Peyer's patch (tissue), 4 donors: ENCODE measurements around the gene COLEC12. TPM values are rescaled to one million over a fixed set of nuclear protein-coding genes. Genes with fewer than 3 reads are reported as not detected.

Experiments used
- DNase-seq, 3 donors: peaks; one replicate each; pipeline ENCODE4 v3.0.0-alpha.2; 2017 to 2019
- H3K27ac ChIP-seq, 4 donors: fragments of 200-600 bp; sonication (generic); one replicate each; pipeline ENCODE4 v1.5.1; 2016 to 2019
- H3K27me3 ChIP-seq, 2 donors: fragments of 200-600 bp; sonication (generic); one replicate each; pipeline ENCODE4 v1.5.1; 2019
- H3K36me3 ChIP-seq, 3 donors: fragments of 200-600 bp; sonication (generic); one replicate each; pipeline ENCODE4 v1.5.1; 2016 to 2019
- H3K4me1 ChIP-seq, 4 donors: fragments of 200-600 bp; sonication (generic); one replicate each; pipeline ENCODE4 v1.5.1; 2016 to 2019
- H3K4me3 ChIP-seq, 4 donors: fragments of 200-600 bp; sonication (generic); 1 replicate in 3 of 4; 2 replicates in 1 of 4; pipeline ENCODE4 v1.5.1; 2016 to 2019; ENCODE audit warnings: mild to moderate bottlenecking in 1 of 4
- H3K9me3 ChIP-seq, 4 donors: fragments of 200-600 bp; sonication (generic); one replicate each; pipeline ENCODE4 v1.5.1; 2016 to 2019; ENCODE audit warnings: mild to moderate bottlenecking in 1 of 4
- POLR2A ChIP-seq, 2 donors: fragments of 450-650 bp; IDR thresholded peaks; one replicate each; pipeline ENCODE4 v1.5.1; 2017; ENCODE audit warnings: antibody characterized with exemption in 2 of 2, mild to moderate bottlenecking in 2 of 2, moderate library complexity in 2 of 2
- total RNA-seq, 4 donors: library from RNA; depleted of rRNA; stranded (reverse); fragments of >200 nt; gene quantifications; one replicate each; pipeline ENCODE4 v1.1.0, GENCODE V29; 2016
- TF ChIP-seq, protein P1 (sequence below), 6 experiments: fragments of 450-650 bp in 4 of 6; fragments of 200-600 bp in 2 of 6; sonication (generic) in 1 of 6; IDR thresholded peaks; one replicate each; pipeline ENCODE4 v1.5.1; 2017 to 2019; ENCODE audit warnings: antibody characterized with exemption in 6 of 6, mild to moderate bottlenecking in 3 of 6, moderate library complexity in 1 of 6

The COLEC12 gene
- total RNA-seq, 4 donors from 2014 or later: 0.88 to 7.6 (median 3.8) TPM

DNA sequence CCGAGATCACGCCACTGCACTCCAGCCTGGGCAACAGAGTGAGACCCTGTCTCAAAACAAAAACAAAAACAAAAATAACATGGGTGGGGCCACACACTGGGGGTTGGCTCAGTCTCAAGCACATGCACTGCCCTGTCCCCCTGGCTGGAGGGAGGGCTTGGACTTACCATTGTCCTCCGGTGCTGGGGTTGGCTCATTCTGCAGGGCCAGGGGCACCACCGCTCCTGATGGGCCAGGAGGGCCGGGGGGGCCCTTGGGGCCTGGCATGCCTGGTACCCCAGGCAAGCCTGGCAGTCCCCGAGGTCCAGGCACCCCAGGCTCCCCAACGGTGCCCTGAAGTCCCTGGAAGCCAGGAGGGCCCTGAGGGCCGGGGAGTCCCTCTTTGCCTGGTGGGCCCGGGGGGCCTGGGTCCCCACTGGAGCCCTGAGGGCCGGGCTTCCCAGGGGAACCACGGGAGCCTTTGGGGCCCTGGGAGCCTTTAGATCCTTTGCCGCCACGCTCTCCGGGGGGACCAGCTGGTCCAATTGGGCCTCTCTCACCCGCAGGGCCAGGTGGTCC, 165.8 kb downstream of the COLEC12 start:
- TF ChIP-seq, protein P1, sequence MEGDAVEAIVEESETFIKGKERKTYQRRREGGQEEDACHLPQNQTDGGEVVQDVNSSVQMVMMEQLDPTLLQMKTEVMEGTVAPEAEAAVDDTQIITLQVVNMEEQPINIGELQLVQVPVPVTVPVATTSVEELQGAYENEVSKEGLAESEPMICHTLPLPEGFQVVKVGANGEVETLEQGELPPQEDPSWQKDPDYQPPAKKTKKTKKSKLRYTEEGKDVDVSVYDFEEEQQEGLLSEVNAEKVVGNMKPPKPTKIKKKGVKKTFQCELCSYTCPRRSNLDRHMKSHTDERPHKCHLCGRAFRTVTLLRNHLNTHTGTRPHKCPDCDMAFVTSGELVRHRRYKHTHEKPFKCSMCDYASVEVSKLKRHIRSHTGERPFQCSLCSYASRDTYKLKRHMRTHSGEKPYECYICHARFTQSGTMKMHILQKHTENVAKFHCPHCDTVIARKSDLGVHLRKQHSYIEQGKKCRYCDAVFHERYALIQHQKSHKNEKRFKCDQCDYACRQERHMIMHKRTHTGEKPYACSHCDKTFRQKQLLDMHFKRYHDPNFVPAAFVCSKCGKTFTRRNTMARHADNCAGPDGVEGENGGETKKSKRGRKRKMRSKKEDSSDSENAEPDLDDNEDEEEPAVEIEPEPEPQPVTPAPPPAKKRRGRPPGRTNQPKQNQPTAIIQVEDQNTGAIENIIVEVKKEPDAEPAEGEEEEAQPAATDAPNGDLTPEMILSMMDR (IDR thresholded peaks at IDR 0.05): no peak
- no peak for TF ChIP-seq POLR2A (IDR thresholded peaks at IDR 0.05)
- H3K4me1 ChIP-seq: no peaks in the 10 kb centered on the region
- no peak overlapping the region for H3K4me3 ChIP-seq
- H3K27me3 ChIP-seq: no peaks in the 10 kb centered on the region
- no peak for DNase-seq
- no peak overlapping the region for H3K27ac ChIP-seq
- no peaks in the 10 kb centered on the region for H3K36me3 ChIP-seq
- no peaks in the 10 kb centered on the region for H3K9me3 ChIP-seq

- H3K9me3 ChIP-seq: no peaks in the 10 kb centered on the region
- no peaks in the 10 kb centered on the region for H3K4me1 ChIP-seq
- no peaks in the 10 kb centered on the region for H3K27me3 ChIP-seq
- DNase-seq: no peak
- H3K36me3 ChIP-seq: no peaks in the 10 kb centered on the region
- no peak for TF ChIP-seq POLR2A (IDR thresholded peaks at IDR 0.05)
- TF ChIP-seq, protein P1 (IDR thresholded peaks at IDR 0.05): no peak
- H3K27ac ChIP-seq: peak overlapping the region in 1 of 4 donors; percentile 35
- H3K4me3 ChIP-seq: no peak overlapping the region
Observed at GRCh38 chr18:332721-333510, 167.6 kb downstream of the COLEC12 start.

- no peaks in the 10 kb centered on the region for H3K27me3 ChIP-seq
- no peaks in the 10 kb centered on the region for H3K9me3 ChIP-seq
- H3K4me1 ChIP-seq: no peaks in the 10 kb centered on the region
- H3K36me3 ChIP-seq: no peaks in the 10 kb centered on the region
- no peak for DNase-seq
- TF ChIP-seq, protein P1 (IDR thresholded peaks at IDR 0.05): no peak
- no peak for TF ChIP-seq POLR2A (IDR thresholded peaks at IDR 0.05)
- H3K4me3 ChIP-seq: no peak overlapping the region
- H3K27ac ChIP-seq: peak overlapping the region in 1 of 4 donors; percentile 5
Observed at GRCh38 chr18:332007-332406, 168.5 kb downstream of the COLEC12 start.

GRCh38 chr18:331221-331821, 169.2 kb downstream of the COLEC12 start:
- H3K9me3 ChIP-seq: no peaks in the 10 kb centered on the region
- no peak overlapping the region for H3K4me3 ChIP-seq
- no peaks in the 10 kb centered on the region for H3K4me1 ChIP-seq
- TF ChIP-seq, protein P1 (IDR thresholded peaks at IDR 0.05): no peak
- no peak for TF ChIP-seq POLR2A (IDR thresholded peaks at IDR 0.05)
- H3K27ac ChIP-seq: peak overlapping the region in 1 of 4 donors; percentile 5
- H3K27me3 ChIP-seq: no peaks in the 10 kb centered on the region
- no peak for DNase-seq
- H3K36me3 ChIP-seq: no peaks in the 10 kb centered on the region

- no peaks in the 10 kb centered on the region for H3K4me1 ChIP-seq
- no peak overlapping the region for H3K27ac ChIP-seq
- no peaks in the 10 kb centered on the region for H3K27me3 ChIP-seq
- H3K4me3 ChIP-seq: no peak overlapping the region
- H3K9me3 ChIP-seq: no peaks in the 10 kb centered on the region
- no peak for TF ChIP-seq POLR2A (IDR thresholded peaks at IDR 0.05)
- TF ChIP-seq, protein P1 (IDR thresholded peaks at IDR 0.05): no peak
- H3K36me3 ChIP-seq: no peaks in the 10 kb centered on the region
- no peak for DNase-seq
Observed at GRCh38 chr18:328928-329327, 171.6 kb downstream of the COLEC12 start.
